ENCODE measurements around the gene VSNL1.

Gene VSNL1

GRCh38 chr2:17672583-17673317 lies 132.3 kb downstream of the VSNL1 start:
- H3K27ac ChIP-seq, result no peak overlapping the region
- peak; percentile 29 for DNase-seq (ENCODE audit: low read depth, low spot score)

GRCh38 chr2:17674817-17675216 lies 134.3 kb downstream of the VSNL1 start:
- DNase-seq (ENCODE audit: low read depth, low spot score), result no peak
- H3K27ac ChIP-seq, result no peak overlapping the region

- H3K27ac ChIP-seq, result no peak overlapping the region
- DNase-seq (ENCODE audit: low read depth, low spot score), result no peak
These were observed 139.6 kb downstream of the VSNL1 start for GRCh38 chr2:17680119-17680518.

GRCh38 chr2:17682098-17682857 lies 141.8 kb downstream of the VSNL1 start:
- no peak overlapping the region for H3K27ac ChIP-seq
- no peak for DNase-seq (ENCODE audit: low read depth, low spot score)

- H3K27ac ChIP-seq, result no peak overlapping the region
- no peak for DNase-seq (ENCODE audit: low read depth, low spot score)
These were observed 143.5 kb downstream of the VSNL1 start for GRCh38 chr2:17683981-17684380.

- H3K27ac ChIP-seq, result no peak overlapping the region
- no peak for DNase-seq (ENCODE audit: low read depth, low spot score)
These were observed 148.1 kb downstream of the VSNL1 start for GRCh38 chr2:17688600-17688999.

- DNase-seq (ENCODE audit: low read depth, low spot score), result no peak
- no peak overlapping the region for H3K27ac ChIP-seq
These were observed 148.5 kb downstream of the VSNL1 start for GRCh38 chr2:17689010-17689409.

- H3K27ac ChIP-seq, result no peak overlapping the region
- no peak for DNase-seq (ENCODE audit: low read depth, low spot score)
These were observed 150.3 kb downstream of the VSNL1 start for GRCh38 chr2:17690776-17691175.

All from epithelial cell of prostate (primary cell).